Activated CD8-positive, alpha-beta T cell treated with anti-CD3 and anti-CD28 coated beads for 36 hours (primary cell): ENCODE results near the gene TMEM240. TPM values are rescaled to one million over a fixed set of nuclear protein-coding genes. Genes with fewer than 3 reads are reported as not detected.
"Not testable (repeated sequence)": the region's sequence is repeated elsewhere in the genome, so short reads cannot be mapped to it uniquely, and the experiment has no call there.

Experiments
- ATAC-seq: fragments of 200-7000 bp; cut with Tn5 transposase; one replicate; pipeline ENCODE4 v1.10.0; 2021; ENCODE audit warnings: mild to moderate bottlenecking, moderate library complexity
- CTCF ChIA-PET: fragments of 350-600 bp; sonication (Branson Sonifier 250); formaldehyde crosslinking; loops from one replicate; lab custom pipeline; 2021; ENCODE audit warnings: antibody characterized with exemption; lab: Charles Lee
- POLR2A ChIA-PET: fragments of 350-600 bp; sonication (Branson Sonifier 250); formaldehyde crosslinking; loops from one replicate; lab custom pipeline; 2021; ENCODE audit warnings: antibody characterized with exemption; lab: Charles Lee
- DNase-seq: peaks from one replicate; pipeline ENCODE4 v3.0.0-alpha.2; 2020
- H3K27ac Mint-ChIP-seq: one replicate; pipeline ENCODE4 v1.8.0; 2021; ENCODE audit warnings: mild to moderate bottlenecking, mixed read lengths
- H3K27me3 Mint-ChIP-seq: one replicate; pipeline ENCODE4 v1.8.0; 2021; ENCODE audit warnings: mixed read lengths
- H3K36me3 Mint-ChIP-seq: one replicate; pipeline ENCODE4 v1.8.0; 2021; ENCODE audit warnings: low read depth, mixed read lengths
- H3K4me1 Mint-ChIP-seq: one replicate; pipeline ENCODE4 v1.8.0; 2021; ENCODE audit warnings: low read depth, mixed read lengths
- H3K4me3 Mint-ChIP-seq: one replicate; pipeline ENCODE4 v1.8.0; 2021; ENCODE audit warnings: mild to moderate bottlenecking, moderate library complexity, mixed read lengths
- H3K9me3 Mint-ChIP-seq: one replicate; pipeline ENCODE4 v1.8.0; 2021; ENCODE audit warnings: mixed read lengths
- CTCF ChIP-seq: fragments of 200-600 bp; IDR thresholded peaks from one replicate; pipeline ENCODE4 v1.8.0; 2022; ENCODE audit warnings: antibody characterized with exemption, mild to moderate bottlenecking
- intact Hi-C: fragments of 100-400 bp; cut with micrococcal nuclease; formaldehyde crosslinking; loops from one replicate; pipeline ENCODE4 v1.10.0; 2022
- total RNA-seq, 2 experiments: library from RNA; stranded (reverse); gene quantifications; one replicate each; pipeline ENCODE4 v1.2.3, GENCODE V29; 2021

The TMEM240 gene
- total RNA-seq, 2 experiments from 2014 or later: 0.45 to 0.74 TPM

GRCh38 chr1:1489861-1490260, 50.6 kb downstream of the TMEM240 start:
- CTCF ChIA-PET: no interaction called here
- intact Hi-C loops: no loop called here
- DNase-seq: no peak
- ATAC-seq: no peak
- Mint-ChIP-seq H3K27me3 (no peaks in the 10 kb centered on the region), H3K27ac (no peak overlapping the region), H3K4me3 (no peak overlapping the region), H3K4me1 (no peaks in the 10 kb centered on the region), H3K9me3 (peaks cover 6% of the 10 kb centered on the region), H3K36me3 (peaks cover 54% of the 10 kb centered on the region)
- POLR2A ChIA-PET: no interaction called here
- TF ChIP-seq CTCF: no peak

GRCh38 chr1:1489231-1489630, 51.2 kb downstream of the TMEM240 start:
- Mint-ChIP-seq H3K27ac (no peak overlapping the region), H3K4me1 (no peaks in the 10 kb centered on the region), H3K9me3 (peaks cover 6% of the 10 kb centered on the region), H3K4me3 (no peak overlapping the region), H3K27me3 (no peaks in the 10 kb centered on the region), H3K36me3 (peaks cover 52% of the 10 kb centered on the region)
- ChIA-PET CTCF (no interaction called here), POLR2A (no interaction called here)
- ATAC-seq (no peak), DNase-seq (no peak)
- intact Hi-C loops: no loop called here
- TF ChIP-seq CTCF: no peak

- Mint-ChIP-seq H3K4me1 (no peaks in the 10 kb centered on the region), H3K9me3 (peaks cover 3% of the 10 kb centered on the region), H3K4me3 (no peak overlapping the region), H3K27me3 (no peaks in the 10 kb centered on the region), H3K27ac (no peak overlapping the region), H3K36me3 (peaks cover 46% of the 10 kb centered on the region)
- intact Hi-C loops: no loop called here
- ChIA-PET CTCF (no interaction called here), POLR2A (no interaction called here)
- DNase-seq: no peak
- no peak for TF ChIP-seq CTCF
- no peak for ATAC-seq
Measured at GRCh38 chr1:1487701-1488100, 52.7 kb downstream of the TMEM240 start.

GRCh38 chr1:1485755-1486317, 54.6 kb downstream of the TMEM240 start:
- H3K27ac Mint-ChIP-seq, H3K4me3 Mint-ChIP-seq, intact Hi-C loops, ATAC-seq, POLR2A ChIA-PET, CTCF ChIA-PET, H3K9me3 Mint-ChIP-seq, H3K27me3 Mint-ChIP-seq, DNase-seq, H3K4me1 Mint-ChIP-seq: not testable (repeated sequence)
- H3K36me3 Mint-ChIP-seq: peaks cover 34% of the 10 kb centered on the region

GRCh38 chr1:1484976-1485750, 55.3 kb downstream of the TMEM240 start:
- H3K9me3 Mint-ChIP-seq, H3K27ac Mint-ChIP-seq, CTCF ChIA-PET, H3K4me1 Mint-ChIP-seq, DNase-seq, H3K27me3 Mint-ChIP-seq, POLR2A ChIA-PET, intact Hi-C loops, H3K4me3 Mint-ChIP-seq, ATAC-seq: not testable (repeated sequence)
- peaks cover 29% of the 10 kb centered on the region for H3K36me3 Mint-ChIP-seq

Other genes with a start within 250 kb of the TMEM240 start
- 10 to 100 TPM; 41.1 to 42.5 TPM for gene ACAP3, start 232.7 kb downstream of the TMEM240 start, total RNA-seq
- gene PUSL1, start 232.0 kb downstream of the TMEM240 start, total RNA-seq: 10 to 100 TPM; 23.9 to 25.4 TPM
- 100 to 1,000 TPM; 110 to 122 TPM for gene INTS11, start 216.0 kb downstream of the TMEM240 start, total RNA-seq
- gene CPTP, start 215.8 kb downstream of the TMEM240 start, total RNA-seq: 10 to 100 TPM in 1 of 2 experiments, 1 to 10 TPM in 1; 8.4 to 11.0 TPM
- gene TAS1R3, start 209.3 kb downstream of the TMEM240 start, total RNA-seq: under 1 TPM; 0.13 to 0.14 TPM
- gene DVL1, start 191.2 kb downstream of the TMEM240 start, total RNA-seq: 10 to 100 TPM; 37.2 to 39.2 TPM
- under 1 TPM; 0.92 to 0.98 TPM for gene MXRA8, start 182.1 kb downstream of the TMEM240 start, total RNA-seq
- 100 to 1,000 TPM; 127 TPM for gene AURKAIP1, start 165.4 kb downstream of the TMEM240 start, total RNA-seq
- gene CCNL2, start 141.3 kb downstream of the TMEM240 start, total RNA-seq: 10 to 100 TPM; 86.3 to 92.4 TPM
- 100 to 1,000 TPM; 127 to 129 TPM for gene MRPL20, start 133.3 kb downstream of the TMEM240 start, total RNA-seq
- gene ANKRD65, start 119.3 kb downstream of the TMEM240 start, total RNA-seq: not detected
- gene VWA1, start 104.9 kb downstream of the TMEM240 start, total RNA-seq: under 1 TPM; 0.72 to 0.97 TPM
- 1 to 10 TPM in 1 of 2 experiments, under 1 TPM in 1; 0.99 to 1.8 TPM for gene ATAD3C, start 90.9 kb downstream of the TMEM240 start, total RNA-seq
- gene ATAD3B, start 68.9 kb downstream of the TMEM240 start, total RNA-seq: 10 to 100 TPM; 42.5 to 48.1 TPM
- gene ATAD3A, start 28.5 kb downstream of the TMEM240 start, total RNA-seq: 10 to 100 TPM; 61.7 to 65.1 TPM
- 100 to 1,000 TPM; 111 to 113 TPM for gene SSU72, start 34.2 kb upstream of the TMEM240 start, total RNA-seq
- gene FNDC10, start 59.5 kb upstream of the TMEM240 start, total RNA-seq: 1 to 10 TPM; 2.8 to 3.6 TPM
- gene MIB2, start 74.9 kb upstream of the TMEM240 start, total RNA-seq: 10 to 100 TPM; 40.1 to 41.3 TPM
- gene MMP23B, start 91.5 kb upstream of the TMEM240 start, total RNA-seq: 1 to 10 TPM; 3.3 to 4.0 TPM
- gene CDK11B, start 118.4 kb upstream of the TMEM240 start, total RNA-seq: 10 to 100 TPM; 29.4 to 32.0 TPM
- 10 to 100 TPM; 21.9 to 23.8 TPM for gene SLC35E2B, start 152.2 kb upstream of the TMEM240 start, total RNA-seq
- gene CDK11A, start 183.7 kb upstream of the TMEM240 start, total RNA-seq: 10 to 100 TPM; 64.8 to 70.6 TPM
- 10 to 100 TPM; 57.3 to 65.6 TPM for gene NADK, start 237.8 kb upstream of the TMEM240 start, total RNA-seq